ENCODE measurements around the gene TMEM184C.

DNA sequence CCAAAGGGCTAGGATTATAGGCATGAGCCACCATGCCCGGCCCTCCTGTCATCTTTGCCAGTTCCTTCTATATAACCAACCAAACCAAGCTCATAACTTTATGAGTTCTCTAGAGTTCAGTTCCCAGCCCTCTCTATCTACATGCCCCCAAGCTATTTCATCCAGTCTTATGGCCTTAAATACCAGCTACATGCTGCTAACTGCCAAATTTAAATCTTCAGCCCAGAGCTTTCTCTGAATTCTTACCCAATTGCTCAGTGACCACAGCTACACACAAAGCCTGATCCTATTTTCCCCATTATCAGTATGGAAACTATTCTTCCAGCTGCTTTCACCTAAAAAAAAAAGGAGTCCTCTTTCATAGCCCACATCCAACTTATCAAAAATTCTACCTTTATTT lies 23.1 kb downstream of the TMEM184C start:
- TF ChIP-seq, protein P1, sequence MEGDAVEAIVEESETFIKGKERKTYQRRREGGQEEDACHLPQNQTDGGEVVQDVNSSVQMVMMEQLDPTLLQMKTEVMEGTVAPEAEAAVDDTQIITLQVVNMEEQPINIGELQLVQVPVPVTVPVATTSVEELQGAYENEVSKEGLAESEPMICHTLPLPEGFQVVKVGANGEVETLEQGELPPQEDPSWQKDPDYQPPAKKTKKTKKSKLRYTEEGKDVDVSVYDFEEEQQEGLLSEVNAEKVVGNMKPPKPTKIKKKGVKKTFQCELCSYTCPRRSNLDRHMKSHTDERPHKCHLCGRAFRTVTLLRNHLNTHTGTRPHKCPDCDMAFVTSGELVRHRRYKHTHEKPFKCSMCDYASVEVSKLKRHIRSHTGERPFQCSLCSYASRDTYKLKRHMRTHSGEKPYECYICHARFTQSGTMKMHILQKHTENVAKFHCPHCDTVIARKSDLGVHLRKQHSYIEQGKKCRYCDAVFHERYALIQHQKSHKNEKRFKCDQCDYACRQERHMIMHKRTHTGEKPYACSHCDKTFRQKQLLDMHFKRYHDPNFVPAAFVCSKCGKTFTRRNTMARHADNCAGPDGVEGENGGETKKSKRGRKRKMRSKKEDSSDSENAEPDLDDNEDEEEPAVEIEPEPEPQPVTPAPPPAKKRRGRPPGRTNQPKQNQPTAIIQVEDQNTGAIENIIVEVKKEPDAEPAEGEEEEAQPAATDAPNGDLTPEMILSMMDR (IDR thresholded peaks at IDR 0.05) = no peak
- no peak for TF ChIP-seq POLR2A (IDR thresholded peaks at IDR 0.05)
